22Rv1 (cell line): Measurements from ENCODE around the gene AEN.

Source experiments
- ZFX ChIP-seq: fragments of 450-650 bp; IDR thresholded peaks from 2 replicates; pipeline ENCODE4 v1.6.1; 2017; ENCODE audit warnings: antibody characterized with exemption, borderline replicate concordance
- TF ChIP-seq, protein P1 (sequence below): fragments of 450-650 bp; IDR thresholded peaks from 2 replicates; pipeline ENCODE4 v1.5.1; 2017; ENCODE audit warnings: mild to moderate bottlenecking

GRCh38 chr15:88645171-88646087 lies 24.3 kb downstream of the AEN start:
- TF ChIP-seq, protein P1, sequence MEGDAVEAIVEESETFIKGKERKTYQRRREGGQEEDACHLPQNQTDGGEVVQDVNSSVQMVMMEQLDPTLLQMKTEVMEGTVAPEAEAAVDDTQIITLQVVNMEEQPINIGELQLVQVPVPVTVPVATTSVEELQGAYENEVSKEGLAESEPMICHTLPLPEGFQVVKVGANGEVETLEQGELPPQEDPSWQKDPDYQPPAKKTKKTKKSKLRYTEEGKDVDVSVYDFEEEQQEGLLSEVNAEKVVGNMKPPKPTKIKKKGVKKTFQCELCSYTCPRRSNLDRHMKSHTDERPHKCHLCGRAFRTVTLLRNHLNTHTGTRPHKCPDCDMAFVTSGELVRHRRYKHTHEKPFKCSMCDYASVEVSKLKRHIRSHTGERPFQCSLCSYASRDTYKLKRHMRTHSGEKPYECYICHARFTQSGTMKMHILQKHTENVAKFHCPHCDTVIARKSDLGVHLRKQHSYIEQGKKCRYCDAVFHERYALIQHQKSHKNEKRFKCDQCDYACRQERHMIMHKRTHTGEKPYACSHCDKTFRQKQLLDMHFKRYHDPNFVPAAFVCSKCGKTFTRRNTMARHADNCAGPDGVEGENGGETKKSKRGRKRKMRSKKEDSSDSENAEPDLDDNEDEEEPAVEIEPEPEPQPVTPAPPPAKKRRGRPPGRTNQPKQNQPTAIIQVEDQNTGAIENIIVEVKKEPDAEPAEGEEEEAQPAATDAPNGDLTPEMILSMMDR: no peak
- no peak for TF ChIP-seq ZFX
